Measurements from ENCODE around the gene YEATS2. TPM values are rescaled to one million over a fixed set of nuclear protein-coding genes. Genes with fewer than 3 reads are reported as not detected.

The YEATS2 gene
- polyA plus RNA-seq, 2 of the 4 experiments (the other 2 are of a cell fraction): 11.2 to 15.3 TPM

DNA sequence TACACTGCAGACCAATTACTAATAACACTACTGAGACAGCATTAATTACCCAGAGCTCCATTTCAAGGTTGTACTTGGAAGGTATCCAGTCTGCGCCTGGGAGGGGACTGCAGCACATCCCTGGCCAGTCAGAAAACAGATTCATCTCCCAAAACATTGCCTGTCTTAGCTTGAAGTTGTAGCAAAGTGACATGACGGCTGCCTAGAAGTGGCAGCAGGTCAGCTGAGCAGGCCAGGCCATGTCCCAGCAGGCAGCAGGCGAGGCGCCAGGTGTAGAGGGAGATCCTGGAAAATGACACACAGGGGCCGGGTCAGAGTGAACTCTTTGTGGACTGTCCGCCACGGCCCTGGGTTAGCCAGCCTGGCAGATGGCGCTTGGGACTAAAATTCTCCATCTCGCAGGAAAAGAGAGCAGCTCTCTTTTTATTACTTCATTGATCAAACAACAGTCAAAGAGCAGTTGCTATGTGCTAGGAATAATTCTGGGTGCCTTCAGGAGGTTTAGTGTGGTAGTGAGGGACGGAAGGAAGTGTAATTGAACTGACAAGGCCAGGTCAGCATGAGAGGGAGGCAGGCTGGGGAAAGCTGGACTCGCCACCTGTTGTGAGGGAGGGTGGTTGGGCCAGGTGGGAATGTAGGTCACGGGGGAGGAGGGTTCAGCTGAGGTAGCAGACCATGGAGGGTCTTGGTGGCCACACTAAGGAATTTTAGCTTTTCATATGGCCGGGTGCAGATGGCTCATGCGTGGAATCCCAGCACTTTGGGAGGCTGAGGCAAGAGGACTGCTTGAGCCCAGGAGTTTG is 129.1 kb downstream of the YEATS2 start:
- ChIA-PET CTCF (interaction anchor here (0.9 to 2.2 kb wide), 6 partner anchors 16 to 642 kb away, joined by 3 to 9 read pairs (median 4); partner anchors contain the start of gene PARL), POLR2A (no interaction called here)
- 91% methylated on average over 14 of the region's 14 CpGs for WGBS (ENCODE audit: missing lambda C conversion rate)
- DNase-seq (ENCODE audit: low read depth in 1 of 2, low spot score in 1 of 2) (no peak), FAIRE-seq (no peak), ATAC-seq (no peak; a peak in 1 of 6 replicates)
- no peak overlapping the region for H3K27ac ChIP-seq
- TF ChIP-seq ZSCAN20 (CRISPR knock-in tag; IDR thresholded peaks at IDR 0.05) (no peak), EHF (CRISPR knock-in tag; IDR thresholded peaks at IDR 0.05) (no peak), BHLHE40 (IDR thresholded peaks at IDR 0.05; ENCODE audit: low read depth, low read length) (no peak), ZFP36 (IDR thresholded peaks at IDR 0.05; ENCODE audit: borderline replicate concordance, partially characterized antibody) (no peak)
- TF ChIP-seq, protein P1, sequence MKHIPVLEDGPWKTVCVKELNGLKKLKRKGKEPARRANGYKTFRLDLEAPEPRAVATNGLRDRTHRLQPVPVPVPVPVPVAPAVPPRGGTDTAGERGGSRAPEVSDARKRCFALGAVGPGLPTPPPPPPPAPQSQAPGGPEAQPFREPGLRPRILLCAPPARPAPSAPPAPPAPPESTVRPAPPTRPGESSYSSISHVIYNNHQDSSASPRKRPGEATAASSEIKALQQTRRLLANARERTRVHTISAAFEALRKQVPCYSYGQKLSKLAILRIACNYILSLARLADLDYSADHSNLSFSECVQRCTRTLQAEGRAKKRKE (CRISPR knock-in tag; IDR thresholded peaks at IDR 0.05; ENCODE audit: low read depth): no peak
- TF ChIP-seq, protein P2, sequence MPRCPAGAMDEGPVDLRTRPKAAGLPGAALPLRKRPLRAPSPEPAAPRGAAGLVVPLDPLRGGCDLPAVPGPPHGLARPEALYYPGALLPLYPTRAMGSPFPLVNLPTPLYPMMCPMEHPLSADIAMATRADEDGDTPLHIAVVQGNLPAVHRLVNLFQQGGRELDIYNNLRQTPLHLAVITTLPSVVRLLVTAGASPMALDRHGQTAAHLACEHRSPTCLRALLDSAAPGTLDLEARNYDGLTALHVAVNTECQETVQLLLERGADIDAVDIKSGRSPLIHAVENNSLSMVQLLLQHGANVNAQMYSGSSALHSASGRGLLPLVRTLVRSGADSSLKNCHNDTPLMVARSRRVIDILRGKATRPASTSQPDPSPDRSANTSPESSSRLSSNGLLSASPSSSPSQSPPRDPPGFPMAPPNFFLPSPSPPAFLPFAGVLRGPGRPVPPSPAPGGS (IDR thresholded peaks at IDR 0.05): no peak
- TF ChIP-seq, protein P3, sequence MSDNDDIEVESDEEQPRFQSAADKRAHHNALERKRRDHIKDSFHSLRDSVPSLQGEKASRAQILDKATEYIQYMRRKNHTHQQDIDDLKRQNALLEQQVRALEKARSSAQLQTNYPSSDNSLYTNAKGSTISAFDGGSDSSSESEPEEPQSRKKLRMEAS (IDR thresholded peaks at IDR 0.05): no peak
- peaks cover 8% of the 10 kb centered on the region; the same call in 2 of the 3 replicates for H3K4me1 ChIP-seq
- no peaks in the 10 kb centered on the region for H3K9me3 ChIP-seq
- H3K4me3 ChIP-seq: no peak overlapping the region
- no peak overlapping the region for H3K4me2 ChIP-seq

DNA sequence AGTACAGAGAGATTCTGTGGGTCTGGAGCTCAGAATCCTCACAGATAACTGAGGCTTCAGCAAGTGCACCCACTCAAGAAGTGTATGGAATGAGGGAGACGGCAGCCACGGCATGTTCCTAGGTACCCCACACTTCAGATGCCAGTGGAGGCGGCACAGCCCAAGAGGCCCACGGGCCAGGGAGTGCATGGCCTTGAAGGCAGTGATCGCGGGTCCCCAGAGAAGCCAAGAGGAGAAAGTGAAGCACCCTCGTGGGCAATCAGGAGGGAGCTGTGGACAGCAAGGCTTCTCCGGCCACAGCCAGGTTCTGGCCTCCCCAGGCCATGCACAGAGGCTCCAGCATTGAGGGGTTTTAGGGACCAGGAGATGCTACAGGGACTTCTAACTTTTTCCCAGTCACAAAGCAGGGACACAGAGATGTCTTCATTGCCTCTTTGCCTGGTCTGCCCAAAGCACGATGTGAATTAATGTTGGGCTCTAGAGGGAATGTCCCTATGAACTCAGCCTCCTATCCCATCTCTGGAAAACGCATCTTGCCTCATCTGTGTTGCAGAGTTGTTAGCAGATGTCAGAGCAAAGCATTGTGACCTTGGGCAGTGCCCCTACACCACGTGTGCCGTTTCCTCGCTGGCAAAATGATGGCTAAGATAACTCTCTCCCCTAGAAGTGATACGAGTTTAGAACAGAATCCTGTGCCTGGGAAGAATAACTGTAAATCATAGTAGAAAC is 130.4 kb downstream of the YEATS2 start:
- WGBS (ENCODE audit: missing lambda C conversion rate): 88% methylated on average over 14 of the region's 14 CpGs
- no peak for TF ChIP-seq KDM5A (IDR thresholded peaks at IDR 0.05)
- TF ChIP-seq, protein P4, sequence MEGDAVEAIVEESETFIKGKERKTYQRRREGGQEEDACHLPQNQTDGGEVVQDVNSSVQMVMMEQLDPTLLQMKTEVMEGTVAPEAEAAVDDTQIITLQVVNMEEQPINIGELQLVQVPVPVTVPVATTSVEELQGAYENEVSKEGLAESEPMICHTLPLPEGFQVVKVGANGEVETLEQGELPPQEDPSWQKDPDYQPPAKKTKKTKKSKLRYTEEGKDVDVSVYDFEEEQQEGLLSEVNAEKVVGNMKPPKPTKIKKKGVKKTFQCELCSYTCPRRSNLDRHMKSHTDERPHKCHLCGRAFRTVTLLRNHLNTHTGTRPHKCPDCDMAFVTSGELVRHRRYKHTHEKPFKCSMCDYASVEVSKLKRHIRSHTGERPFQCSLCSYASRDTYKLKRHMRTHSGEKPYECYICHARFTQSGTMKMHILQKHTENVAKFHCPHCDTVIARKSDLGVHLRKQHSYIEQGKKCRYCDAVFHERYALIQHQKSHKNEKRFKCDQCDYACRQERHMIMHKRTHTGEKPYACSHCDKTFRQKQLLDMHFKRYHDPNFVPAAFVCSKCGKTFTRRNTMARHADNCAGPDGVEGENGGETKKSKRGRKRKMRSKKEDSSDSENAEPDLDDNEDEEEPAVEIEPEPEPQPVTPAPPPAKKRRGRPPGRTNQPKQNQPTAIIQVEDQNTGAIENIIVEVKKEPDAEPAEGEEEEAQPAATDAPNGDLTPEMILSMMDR (IDR thresholded peaks at IDR 0.05): no peak
- no peak for TF ChIP-seq HES2 (IDR thresholded peaks at IDR 0.05)
- TF ChIP-seq, protein P5, sequence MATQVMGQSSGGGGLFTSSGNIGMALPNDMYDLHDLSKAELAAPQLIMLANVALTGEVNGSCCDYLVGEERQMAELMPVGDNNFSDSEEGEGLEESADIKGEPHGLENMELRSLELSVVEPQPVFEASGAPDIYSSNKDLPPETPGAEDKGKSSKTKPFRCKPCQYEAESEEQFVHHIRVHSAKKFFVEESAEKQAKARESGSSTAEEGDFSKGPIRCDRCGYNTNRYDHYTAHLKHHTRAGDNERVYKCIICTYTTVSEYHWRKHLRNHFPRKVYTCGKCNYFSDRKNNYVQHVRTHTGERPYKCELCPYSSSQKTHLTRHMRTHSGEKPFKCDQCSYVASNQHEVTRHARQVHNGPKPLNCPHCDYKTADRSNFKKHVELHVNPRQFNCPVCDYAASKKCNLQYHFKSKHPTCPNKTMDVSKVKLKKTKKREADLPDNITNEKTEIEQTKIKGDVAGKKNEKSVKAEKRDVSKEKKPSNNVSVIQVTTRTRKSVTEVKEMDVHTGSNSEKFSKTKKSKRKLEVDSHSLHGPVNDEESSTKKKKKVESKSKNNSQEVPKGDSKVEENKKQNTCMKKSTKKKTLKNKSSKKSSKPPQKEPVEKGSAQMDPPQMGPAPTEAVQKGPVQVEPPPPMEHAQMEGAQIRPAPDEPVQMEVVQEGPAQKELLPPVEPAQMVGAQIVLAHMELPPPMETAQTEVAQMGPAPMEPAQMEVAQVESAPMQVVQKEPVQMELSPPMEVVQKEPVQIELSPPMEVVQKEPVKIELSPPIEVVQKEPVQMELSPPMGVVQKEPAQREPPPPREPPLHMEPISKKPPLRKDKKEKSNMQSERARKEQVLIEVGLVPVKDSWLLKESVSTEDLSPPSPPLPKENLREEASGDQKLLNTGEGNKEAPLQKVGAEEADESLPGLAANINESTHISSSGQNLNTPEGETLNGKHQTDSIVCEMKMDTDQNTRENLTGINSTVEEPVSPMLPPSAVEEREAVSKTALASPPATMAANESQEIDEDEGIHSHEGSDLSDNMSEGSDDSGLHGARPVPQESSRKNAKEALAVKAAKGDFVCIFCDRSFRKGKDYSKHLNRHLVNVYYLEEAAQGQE (IDR thresholded peaks at IDR 0.05): no peak
- TF ChIP-seq, protein P6, sequence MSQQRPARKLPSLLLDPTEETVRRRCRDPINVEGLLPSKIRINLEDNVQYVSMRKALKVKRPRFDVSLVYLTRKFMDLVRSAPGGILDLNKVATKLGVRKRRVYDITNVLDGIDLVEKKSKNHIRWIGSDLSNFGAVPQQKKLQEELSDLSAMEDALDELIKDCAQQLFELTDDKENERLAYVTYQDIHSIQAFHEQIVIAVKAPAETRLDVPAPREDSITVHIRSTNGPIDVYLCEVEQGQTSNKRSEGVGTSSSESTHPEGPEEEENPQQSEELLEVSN (IDR thresholded peaks at IDR 0.05; ENCODE audit: borderline replicate concordance, low read depth): no peak
- TF ChIP-seq RCOR1 (IDR thresholded peaks at IDR 0.05; ENCODE audit: low read depth, low read length): no peak
- TF ChIP-seq TP53 (CRISPR knock-in tag; IDR thresholded peaks at IDR 0.05): no peak
- no peak for TF ChIP-seq FOSB (CRISPR knock-in tag; IDR thresholded peaks at IDR 0.05)
- no peak for TF ChIP-seq BHLHE40 (IDR thresholded peaks at IDR 0.05; ENCODE audit: low read depth, low read length)
- TF ChIP-seq, protein P7, sequence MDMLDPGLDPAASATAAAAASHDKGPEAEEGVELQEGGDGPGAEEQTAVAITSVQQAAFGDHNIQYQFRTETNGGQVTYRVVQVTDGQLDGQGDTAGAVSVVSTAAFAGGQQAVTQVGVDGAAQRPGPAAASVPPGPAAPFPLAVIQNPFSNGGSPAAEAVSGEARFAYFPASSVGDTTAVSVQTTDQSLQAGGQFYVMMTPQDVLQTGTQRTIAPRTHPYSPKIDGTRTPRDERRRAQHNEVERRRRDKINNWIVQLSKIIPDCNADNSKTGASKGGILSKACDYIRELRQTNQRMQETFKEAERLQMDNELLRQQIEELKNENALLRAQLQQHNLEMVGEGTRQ (IDR thresholded peaks at IDR 0.05): no peak
- TF ChIP-seq CHD2 (IDR thresholded peaks at IDR 0.05; ENCODE audit: low read length, partially characterized antibody): no peak
- TF ChIP-seq CBX8 (IDR thresholded peaks at IDR 0.05): no peak
- TF ChIP-seq HOXA7 (CRISPR knock-in tag; IDR thresholded peaks at IDR 0.05): no peak
- no peak for TF ChIP-seq MAZ (IDR thresholded peaks at IDR 0.05; ENCODE audit: borderline replicate concordance, low read depth, low read length)
- TF ChIP-seq HMGXB4 (CRISPR knock-in tag; IDR thresholded peaks at IDR 0.05; ENCODE audit: borderline replicate concordance): no peak
- no peak overlapping the region for H3K4me3 ChIP-seq
- CTCF ChIA-PET: interaction anchor here (0.5 to 2.2 kb wide), 4 partner anchors 15 to 643 kb away, joined by 3 to 9 read pairs (median 4); partner anchors contain the start of gene PARL
- H3K4me1 ChIP-seq: peaks cover 8% of the 10 kb centered on the region; the same call in 2 of the 3 replicates
- FAIRE-seq (no peak), ATAC-seq (no peak), DNase-seq (ENCODE audit: low read depth in 1 of 2, low spot score in 1 of 2) (no peak)
- POLR2A ChIA-PET: no interaction called here
- H3K9me3 ChIP-seq: no peaks in the 10 kb centered on the region
- no peak overlapping the region for H3K27ac ChIP-seq
- no peak overlapping the region for H3K4me2 ChIP-seq
